NCI-H2227 (cell line): ENCODE measurements around the gene SMARCA2.

Experiments used
- DNase-seq: peaks from one replicate; lab custom pipeline; 2025; ENCODE audit not compliant: unreplicated experiment; lab: John Stamatoyannopoulos, UW

Gene SMARCA2

GRCh38 chr9:2015581-2016407 lies 647 bp downstream of the SMARCA2 start:
- peak; percentile 30 for DNase-seq

DNA sequence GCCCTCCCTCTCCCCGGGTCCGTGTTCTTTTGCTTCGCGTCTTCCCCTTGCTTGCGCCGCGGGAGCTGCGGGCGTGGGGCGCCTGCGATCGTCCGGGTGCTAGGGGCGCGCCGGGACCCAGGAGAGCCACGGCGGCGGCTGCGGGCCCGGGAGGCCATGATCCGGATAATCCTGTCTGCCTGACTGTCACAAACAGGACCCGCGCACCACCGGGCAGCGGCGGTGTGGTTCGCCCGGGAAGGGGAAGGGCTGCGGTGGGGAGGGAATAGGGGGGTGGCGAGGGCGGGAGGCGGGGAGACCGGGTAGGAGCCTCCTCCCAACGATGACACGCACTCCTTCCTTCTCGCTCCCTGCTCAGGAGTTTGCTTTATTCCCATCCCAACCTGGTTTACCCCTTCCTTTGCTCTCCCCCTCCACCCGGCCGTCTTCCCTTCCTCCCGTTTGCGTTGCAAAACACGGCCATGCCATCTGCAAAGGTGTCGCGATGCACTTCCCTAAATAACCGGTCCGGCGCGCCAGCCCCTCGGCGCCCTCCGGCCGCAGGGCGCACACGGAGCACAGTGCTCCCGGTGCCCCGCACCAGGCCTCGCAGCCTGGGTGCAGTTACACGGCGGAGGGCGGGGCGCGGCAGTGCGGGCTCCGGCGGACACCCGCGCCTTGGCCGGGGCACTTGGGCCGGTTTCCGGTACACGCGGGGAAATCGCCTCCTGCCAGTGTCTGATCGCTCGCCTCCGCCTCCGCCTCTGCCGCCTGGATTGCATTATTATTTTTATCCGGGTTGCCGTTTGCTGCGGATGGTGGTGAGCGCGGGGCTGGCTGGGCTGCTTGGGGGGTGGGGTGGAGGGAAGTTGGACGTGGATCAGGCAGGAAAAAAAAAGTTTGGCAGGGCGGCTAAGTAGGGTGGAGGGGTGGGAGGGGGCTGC lies 1.5 kb downstream of the SMARCA2 start:
- peak; percentile 47 for DNase-seq

GRCh38 chr9:2017331-2018161 lies 2.4 kb downstream of the SMARCA2 start:
- peak; percentile 41 for DNase-seq

DNA sequence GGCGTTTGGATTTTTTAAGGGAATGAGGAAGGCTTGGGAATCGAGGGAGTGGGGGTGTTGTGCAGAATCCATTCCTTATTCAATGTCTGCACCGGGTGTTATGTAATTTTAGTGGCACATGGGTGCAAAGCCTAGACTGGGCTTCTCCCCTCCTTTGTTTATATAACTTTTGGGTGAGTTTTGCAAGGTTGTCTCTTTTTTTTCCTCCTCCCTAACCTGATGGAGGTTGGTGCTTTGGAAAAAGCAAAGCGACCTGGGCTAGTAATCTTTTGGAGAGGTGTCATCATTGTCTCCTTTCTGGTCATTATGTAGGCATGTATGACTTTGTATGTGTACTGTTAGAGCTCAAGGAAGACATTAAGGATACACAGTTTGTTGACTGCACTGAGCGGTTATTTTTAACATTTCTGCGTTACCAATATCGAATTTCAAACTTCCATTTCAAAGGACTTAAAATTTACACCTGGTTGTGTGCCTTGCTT lies 3.1 kb downstream of the SMARCA2 start:
- DNase-seq, result no peak

GRCh38 chr9:2018764-2019558 lies 3.8 kb downstream of the SMARCA2 start:
- no peak for DNase-seq

DNA sequence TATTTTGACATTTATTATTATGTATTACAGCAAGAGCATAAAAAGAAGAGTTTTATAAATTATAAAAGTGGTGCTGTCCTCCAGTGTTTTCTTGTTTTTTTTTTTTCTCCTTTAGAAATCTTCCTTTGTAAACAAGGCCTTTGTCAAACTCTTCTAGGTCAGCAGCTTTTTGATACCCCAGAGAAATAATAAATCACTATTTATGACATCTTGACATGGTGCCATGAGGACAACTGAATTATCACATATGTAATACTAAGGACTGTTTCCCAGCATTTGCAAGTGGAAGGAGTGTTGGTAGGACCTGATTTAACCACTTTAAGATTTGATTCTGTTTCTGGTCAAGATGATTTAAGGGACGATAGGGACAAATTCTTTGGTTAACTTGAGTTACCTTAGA lies 4.6 kb downstream of the SMARCA2 start:
- no peak for DNase-seq

DNA sequence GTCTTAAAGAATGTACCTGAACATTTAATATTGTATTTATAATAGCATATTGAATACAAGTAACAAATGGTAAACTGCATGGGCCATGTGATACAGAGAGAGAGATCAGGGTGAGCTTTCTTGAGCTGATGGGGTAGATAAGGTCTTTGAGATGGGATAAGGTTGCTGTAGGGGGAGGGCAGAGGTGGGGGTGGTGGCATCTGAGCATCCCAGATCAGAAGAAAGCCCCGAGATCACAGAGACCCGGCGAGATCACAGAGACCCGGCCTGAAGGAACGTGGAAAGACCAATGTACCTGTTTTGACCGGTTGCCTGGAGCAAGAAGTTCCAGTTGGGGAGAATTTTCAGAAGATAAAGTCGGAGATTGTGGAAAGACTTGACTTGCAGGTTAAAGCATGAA lies 6.6 kb downstream of the SMARCA2 start:
- no peak for DNase-seq

- DNase-seq, result no peak
Observed at GRCh38 chr9:2022560-2022959, 7.4 kb downstream of the SMARCA2 start.

GRCh38 chr9:2023042-2023441 lies 7.9 kb downstream of the SMARCA2 start:
- DNase-seq, result no peak

- DNase-seq, result no peak
Observed at GRCh38 chr9:2023532-2023931, 8.4 kb downstream of the SMARCA2 start.

GRCh38 chr9:2024888-2025782 lies 10.0 kb downstream of the SMARCA2 start:
- no peak for DNase-seq

GRCh38 chr9:2026220-2026997 lies 11.3 kb downstream of the SMARCA2 start:
- DNase-seq, result peak; percentile 16

DNA sequence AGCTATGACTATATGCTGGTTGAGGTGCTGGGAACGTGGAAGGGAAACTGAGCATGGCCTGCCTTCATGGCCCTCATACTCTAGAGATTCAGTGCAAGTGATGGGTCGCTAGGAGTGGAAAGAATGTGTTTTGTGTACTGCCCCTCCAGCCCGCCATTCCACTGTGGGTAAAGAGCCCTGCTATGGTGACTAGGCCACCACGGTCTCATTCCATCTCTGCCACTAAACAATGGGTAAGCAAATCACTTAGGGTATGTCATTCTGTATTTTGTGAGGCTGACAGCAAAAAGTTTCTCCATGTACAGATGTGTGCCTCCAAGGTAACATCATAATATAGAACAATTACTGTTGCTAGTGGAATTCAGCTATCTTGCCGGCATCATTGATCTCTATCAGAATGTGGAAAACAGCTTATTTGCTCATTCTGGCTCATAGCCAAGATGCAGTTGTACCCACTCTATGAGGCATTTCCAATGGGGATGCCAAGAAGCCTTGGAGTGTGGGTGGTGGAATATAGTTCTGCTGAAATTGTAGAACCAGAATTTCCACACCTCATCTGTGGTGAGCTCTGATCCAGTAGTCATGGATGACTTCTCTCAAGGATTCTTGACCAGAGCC lies 12.5 kb downstream of the SMARCA2 start:
- DNase-seq, result no peak

DNA sequence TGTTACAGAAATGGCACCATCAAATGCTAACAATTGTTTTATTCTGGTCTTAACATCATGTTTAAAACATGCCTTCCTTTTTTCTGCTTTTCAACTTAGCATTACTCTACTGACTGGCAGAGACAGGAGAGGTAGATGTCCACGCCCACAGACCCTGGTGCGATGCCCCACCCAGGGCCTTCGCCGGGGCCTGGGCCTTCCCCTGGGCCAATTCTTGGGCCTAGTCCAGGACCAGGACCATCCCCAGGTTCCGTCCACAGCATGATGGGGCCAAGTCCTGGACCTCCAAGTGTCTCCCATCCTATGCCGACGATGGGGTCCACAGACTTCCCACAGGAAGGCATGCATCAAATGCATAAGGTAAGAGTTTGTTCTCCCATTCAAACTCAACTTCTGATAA lies 13.7 kb downstream of the SMARCA2 start:
- DNase-seq, result no peak

- peak; percentile 48 for DNase-seq
Observed at GRCh38 chr9:2029666-2030170, 14.6 kb downstream of the SMARCA2 start.

- DNase-seq, result no peak
Observed at GRCh38 chr9:2032234-2032633, 17.1 kb downstream of the SMARCA2 start.

GRCh38 chr9:2036844-2037243 lies 21.7 kb downstream of the SMARCA2 start:
- no peak for DNase-seq
